Measurements from ENCODE around the gene ABCG1. TPM values are rescaled to one million over a fixed set of nuclear protein-coding genes. Genes with fewer than 3 reads are reported as not detected.
A peak's percentile ranks its signal among the peaks of the same experiment; 100 is the strongest.

The ABCG1 gene
- total RNA-seq, 2 experiments from 2014 or later: 16.7 to 17.3 TPM

DNA sequence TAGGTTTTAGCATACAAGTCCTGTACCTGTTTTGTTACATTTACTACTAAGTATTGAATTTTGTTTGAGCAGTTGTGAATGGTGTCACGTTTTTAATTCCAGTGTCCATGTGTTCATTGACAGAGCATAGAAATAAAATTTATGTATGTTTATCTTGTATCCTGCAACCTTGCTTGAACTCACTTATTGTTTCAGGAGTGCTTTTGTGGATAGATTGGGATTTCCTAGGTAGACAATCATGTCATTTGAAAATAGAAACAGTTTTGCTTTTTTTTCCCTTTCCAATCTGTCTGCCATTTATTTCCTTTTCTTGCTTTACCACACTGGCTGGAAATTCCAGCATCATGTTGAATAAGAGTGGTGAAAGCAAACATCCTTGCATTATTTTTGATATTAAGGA is 15.0 kb upstream of the ABCG1 start:
- intact Hi-C loops (cut with micrococcal nuclease; ENCODE audit: unreplicated experiment): no loop called here
- Histone ChIP-seq H4K20me1 (ENCODE audit: insufficient read depth, low read length) (no peaks in the 10 kb centered on the region), H3K27ac (ENCODE audit: low read depth, low read length, poor library complexity, severe bottlenecking) (no peak overlapping the region), H3K79me2 (ENCODE audit: insufficient read depth, low read depth, low read length) (no peaks in the 10 kb centered on the region), H3K9me3 (ENCODE audit: low read length) (no peaks in the 10 kb centered on the region), H3K4me2 (ENCODE audit: low read length) (no peak overlapping the region), H3K36me3 (ENCODE audit: insufficient read depth, low read length) (no peaks in the 10 kb centered on the region), H3K4me1 (ENCODE audit: insufficient read depth, low read length, poor library complexity, severe bottlenecking) (peaks cover 41% of the 10 kb centered on the region), H2AFZ (ENCODE audit: low read length) (peak overlapping the region; percentile 40; the same call in 1 of the 2 replicates), H3K4me3 (ENCODE audit: low read depth, low read length, poor library complexity, severe bottlenecking) (no peak overlapping the region), H3K9me2 (ENCODE audit: insufficient read depth, low read length) (no peaks in the 10 kb centered on the region)
- TF ChIP-seq EZH2phosphoT487 (IDR thresholded peaks at IDR 0.05; ENCODE audit: borderline replicate concordance, low read depth, low read length): no peak
- TF ChIP-seq, protein P1, sequence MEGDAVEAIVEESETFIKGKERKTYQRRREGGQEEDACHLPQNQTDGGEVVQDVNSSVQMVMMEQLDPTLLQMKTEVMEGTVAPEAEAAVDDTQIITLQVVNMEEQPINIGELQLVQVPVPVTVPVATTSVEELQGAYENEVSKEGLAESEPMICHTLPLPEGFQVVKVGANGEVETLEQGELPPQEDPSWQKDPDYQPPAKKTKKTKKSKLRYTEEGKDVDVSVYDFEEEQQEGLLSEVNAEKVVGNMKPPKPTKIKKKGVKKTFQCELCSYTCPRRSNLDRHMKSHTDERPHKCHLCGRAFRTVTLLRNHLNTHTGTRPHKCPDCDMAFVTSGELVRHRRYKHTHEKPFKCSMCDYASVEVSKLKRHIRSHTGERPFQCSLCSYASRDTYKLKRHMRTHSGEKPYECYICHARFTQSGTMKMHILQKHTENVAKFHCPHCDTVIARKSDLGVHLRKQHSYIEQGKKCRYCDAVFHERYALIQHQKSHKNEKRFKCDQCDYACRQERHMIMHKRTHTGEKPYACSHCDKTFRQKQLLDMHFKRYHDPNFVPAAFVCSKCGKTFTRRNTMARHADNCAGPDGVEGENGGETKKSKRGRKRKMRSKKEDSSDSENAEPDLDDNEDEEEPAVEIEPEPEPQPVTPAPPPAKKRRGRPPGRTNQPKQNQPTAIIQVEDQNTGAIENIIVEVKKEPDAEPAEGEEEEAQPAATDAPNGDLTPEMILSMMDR (conservative IDR thresholded peaks at IDR 0.05; ENCODE audit: low read length): no peak
- ChIA-PET CTCF (ENCODE audit: unreplicated experiment) (no interaction called here), POLR2A (interaction anchor here (0.8 kb wide), 1 partner anchor 35 kb away, joined by 3 read pairs; no protein-coding TSS in a partner anchor)
- DNase-seq (ENCODE audit: low spot score): no peak
- no TSS peak for BruUV-seq (replicated peaks)

DNA sequence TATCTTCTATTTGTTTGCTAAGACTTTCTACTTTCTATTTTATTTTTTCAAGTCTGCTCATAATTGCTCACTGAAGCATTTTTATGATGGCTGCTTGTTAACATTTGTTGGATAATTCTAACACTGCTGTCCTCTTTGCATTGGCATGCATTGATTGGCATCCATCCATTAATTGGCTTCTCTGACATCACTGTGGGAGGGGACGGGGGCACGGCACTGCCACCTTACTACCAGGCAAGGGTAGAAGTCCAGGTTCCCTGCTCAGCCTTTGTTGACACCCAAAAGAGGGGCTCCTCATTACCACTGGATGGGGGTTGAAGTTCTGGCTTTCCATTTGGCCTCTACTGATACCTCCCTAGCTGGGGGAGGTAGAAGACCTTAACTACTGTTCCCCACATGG is 11.5 kb upstream of the ABCG1 start:
- Histone ChIP-seq H3K79me2 (ENCODE audit: insufficient read depth, low read depth, low read length) (no peaks in the 10 kb centered on the region), H3K27ac (ENCODE audit: low read depth, low read length, poor library complexity, severe bottlenecking) (no peak overlapping the region), H3K4me3 (ENCODE audit: low read depth, low read length, poor library complexity, severe bottlenecking) (no peak overlapping the region), H3K4me2 (ENCODE audit: low read length) (no peak overlapping the region), H2AFZ (ENCODE audit: low read length) (no peak overlapping the region), H3K9me3 (ENCODE audit: low read length) (no peaks in the 10 kb centered on the region), H4K20me1 (ENCODE audit: insufficient read depth, low read length) (no peaks in the 10 kb centered on the region), H3K9me2 (ENCODE audit: insufficient read depth, low read length) (no peaks in the 10 kb centered on the region), H3K36me3 (ENCODE audit: insufficient read depth, low read length) (no peaks in the 10 kb centered on the region), H3K4me1 (ENCODE audit: insufficient read depth, low read length, poor library complexity, severe bottlenecking) (peaks cover 6% of the 10 kb centered on the region)
- no TSS peak for BruUV-seq (replicated peaks)
- CTCF ChIA-PET (ENCODE audit: unreplicated experiment): no interaction called here
- DNase-seq (ENCODE audit: low spot score): no peak
- POLR2A ChIA-PET: interaction anchor here (2.4 kb wide), 1 partner anchor 13 kb away, joined by 10 read pairs; no protein-coding TSS in a partner anchor
- TF ChIP-seq, protein P1 (conservative IDR thresholded peaks at IDR 0.05; ENCODE audit: low read length): no peak
- no peak for TF ChIP-seq EZH2phosphoT487 (IDR thresholded peaks at IDR 0.05; ENCODE audit: borderline replicate concordance, low read depth, low read length)
- intact Hi-C loops (cut with micrococcal nuclease; ENCODE audit: unreplicated experiment): no loop called here

DNA sequence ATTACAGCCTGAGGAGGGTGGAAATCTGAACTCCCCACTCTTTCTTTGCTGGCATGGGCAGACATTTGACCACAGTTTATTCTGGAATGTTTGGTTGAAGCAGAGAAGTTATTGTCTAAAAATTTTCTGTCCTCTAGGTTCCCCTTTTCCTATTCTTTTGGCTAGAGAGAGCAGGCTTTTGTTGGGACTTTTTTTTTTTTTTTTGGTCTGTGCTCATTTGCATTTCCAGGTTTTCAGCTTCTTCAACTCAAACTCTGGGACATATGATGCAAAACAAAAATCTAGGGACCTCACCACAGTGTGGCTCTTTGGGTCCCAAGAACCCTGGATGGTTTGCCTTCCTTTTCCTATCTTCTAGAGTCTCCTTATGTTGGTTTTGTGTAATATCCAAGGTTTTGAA is 10.9 kb upstream of the ABCG1 start:
- CTCF ChIA-PET (ENCODE audit: unreplicated experiment): no interaction called here
- POLR2A ChIA-PET: interaction anchor here (2.4 kb wide), 1 partner anchor 12 kb away, joined by 10 read pairs; no protein-coding TSS in a partner anchor

More for the DNA sequence above, 10.9 kb upstream of the ABCG1 start:
- no peaks in the 10 kb centered on the region for H4K20me1 ChIP-seq (ENCODE audit: insufficient read depth, low read length)
- BruUV-seq (replicated peaks): no TSS peak
- no peaks in the 10 kb centered on the region for H3K9me2 ChIP-seq (ENCODE audit: insufficient read depth, low read length)
- intact Hi-C loops (cut with micrococcal nuclease; ENCODE audit: unreplicated experiment): no loop called here
- H3K4me3 ChIP-seq (ENCODE audit: low read depth, low read length, poor library complexity, severe bottlenecking): no peak overlapping the region
- H3K79me2 ChIP-seq (ENCODE audit: insufficient read depth, low read depth, low read length): no peaks in the 10 kb centered on the region
- H2AFZ ChIP-seq (ENCODE audit: low read length): no peak overlapping the region
- H3K9me3 ChIP-seq (ENCODE audit: low read length): no peaks in the 10 kb centered on the region
- no peak overlapping the region for H3K4me2 ChIP-seq (ENCODE audit: low read length)
- TF ChIP-seq EZH2phosphoT487 (IDR thresholded peaks at IDR 0.05; ENCODE audit: borderline replicate concordance, low read depth, low read length): no peak
- TF ChIP-seq, protein P1 (conservative IDR thresholded peaks at IDR 0.05; ENCODE audit: low read length): no peak
- H3K27ac ChIP-seq (ENCODE audit: low read depth, low read length, poor library complexity, severe bottlenecking): no peak overlapping the region
- no peaks in the 10 kb centered on the region for H3K36me3 ChIP-seq (ENCODE audit: insufficient read depth, low read length)
- DNase-seq (ENCODE audit: low spot score): no peak
- H3K4me1 ChIP-seq (ENCODE audit: insufficient read depth, low read length, poor library complexity, severe bottlenecking): no peaks in the 10 kb centered on the region
